Endodermal cell (in vitro differentiated cells): ENCODE measurements around the gene PSMG4. TPM values are rescaled to one million over a fixed set of nuclear protein-coding genes. Genes with fewer than 3 reads are reported as not detected.
A peak's percentile ranks its signal among the peaks of the same experiment; 100 is the strongest.

Source experiments
- DNase-seq: peaks from one replicate; pipeline ENCODE4 v3.0.0-alpha.2; 2017
- H3K27ac ChIP-seq: 2 replicates; pipeline ENCODE4 v1.5.1; 2013; ENCODE audit warnings: mild to moderate bottlenecking, low read depth, low read length, moderate library complexity
- H3K27me3 ChIP-seq: 2 replicates; pipeline ENCODE4 v1.6.1; 2013; ENCODE audit warnings: mild to moderate bottlenecking, low read length, moderate library complexity; ENCODE audit not compliant: insufficient read depth, control insufficient read depth, poor library complexity, severe bottlenecking
- H3K36me3 ChIP-seq: 2 replicates; pipeline ENCODE4 v1.7.0; 2013; ENCODE audit warnings: mild to moderate bottlenecking, low read length, moderate library complexity; ENCODE audit not compliant: control insufficient read depth, insufficient read depth
- H3K4me1 ChIP-seq: one replicate; pipeline ENCODE4 v1.7.0; 2013; ENCODE audit warnings: low read length; ENCODE audit not compliant: control insufficient read depth, insufficient read depth
- H3K4me3 ChIP-seq: 2 replicates; pipeline ENCODE4 v1.5.1; 2013; ENCODE audit warnings: mild to moderate bottlenecking, low read length, moderate library complexity
- H3K9ac ChIP-seq: 2 replicates; pipeline ENCODE4 v1.6.1; 2013; ENCODE audit warnings: mild to moderate bottlenecking, low read length, moderate library complexity; ENCODE audit not compliant: poor library complexity, severe bottlenecking; ENCODE audit errors: extremely low read depth
- H3K9me3 ChIP-seq: 2 replicates; pipeline ENCODE4 v1.6.1; 2013; ENCODE audit warnings: mild to moderate bottlenecking, low read length, moderate library complexity; ENCODE audit not compliant: control insufficient read depth
- H3K27ac Mint-ChIP-seq: 2 replicates; pipeline ENCODE4 v1.8.0; 2020; ENCODE audit warnings: mixed read lengths
- H3K27me3 Mint-ChIP-seq: 2 replicates; pipeline ENCODE4 v1.8.0; 2021; ENCODE audit warnings: mild to moderate bottlenecking, mixed read lengths; ENCODE audit not compliant: insufficient read depth
- H3K36me3 Mint-ChIP-seq: 2 replicates; pipeline ENCODE4 v1.8.0; 2020; ENCODE audit warnings: low read depth, mixed read lengths
- H3K4me1 Mint-ChIP-seq: 2 replicates; pipeline ENCODE4 v1.8.0; 2020; ENCODE audit warnings: mixed read lengths
- H3K4me3 Mint-ChIP-seq: 2 replicates; pipeline ENCODE4 v1.8.0; 2020; ENCODE audit warnings: mild to moderate bottlenecking, moderate library complexity, mixed read lengths
- H3K9me3 Mint-ChIP-seq: 2 replicates; pipeline ENCODE4 v1.8.0; 2020; ENCODE audit warnings: mild to moderate bottlenecking, mixed read lengths
- CTCF ChIP-seq: fragments of 200-600 bp; sonication (generic); conservative IDR thresholded peaks from 2 replicates; pipeline ENCODE4 v1.5.0; 2021; ENCODE audit warnings: antibody characterized with exemption, mild to moderate bottlenecking
- whole genome bisulfite sequencing, 2 experiments: methylation state at CpG; one replicate each; pipeline versions ENCODE4 v1.1.5 to v1.1.7; 2013; ENCODE audit warnings: missing lambda C conversion rate in 2 of 2, mixed read lengths in 1 of 2; ENCODE audit not compliant: insufficient coverage in 1 of 2, insufficient read length in 1 of 2; 5-methylcytosine and 5-hydroxymethylcytosine counted together
- total RNA-seq, 2 donors: library from RNA; stranded (reverse); fragmentation: NEBNext Ultra II Directional in 1 of 2; extraction: Animal tissue kit (Norgen Biotek cat#: 25700) in 1 of 2; gene quantifications; 2 replicates in 1 of 2; 3 replicates in 1 of 2; pipeline ENCODE4 v1.2.1, GENCODE V29; 2021

Gene PSMG4
- total RNA-seq, 2 donors from 2014 or later = 16.0 to 21.5 TPM

DNA sequence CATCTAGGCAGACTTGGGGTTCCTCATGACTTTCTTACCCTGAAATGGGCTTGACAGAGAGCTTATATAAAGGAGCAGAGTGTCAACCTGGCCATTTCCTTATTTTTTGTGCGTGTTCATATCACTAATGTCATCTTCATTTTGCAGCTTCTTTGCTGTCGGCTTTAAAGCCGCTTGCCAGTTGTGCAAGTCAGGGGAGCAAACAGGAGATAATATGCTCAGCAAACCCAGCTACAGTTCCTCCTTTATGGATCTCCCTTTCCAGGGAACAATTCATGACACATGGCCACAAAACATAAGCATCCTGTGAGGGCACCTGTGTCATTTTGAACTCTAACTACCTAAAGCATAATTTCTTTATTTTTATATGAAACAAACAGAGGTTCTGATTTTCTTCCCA is 24.8 kb upstream of the PSMG4 start:
- no peak overlapping the region for H3K4me3 ChIP-seq
- Mint-ChIP-seq H3K36me3 (no peaks in the 10 kb centered on the region), H3K4me3 (no peak overlapping the region), H3K27me3 (peaks cover 74% of the 10 kb centered on the region), H3K27ac (no peak overlapping the region), H3K4me1 (peaks cover 11% of the 10 kb centered on the region), H3K9me3 (no peaks in the 10 kb centered on the region)
- 93 to 96% methylated on average over 3 of the region's 3 CpGs for WGBS, 2 experiments
- no peaks in the 10 kb centered on the region for H3K9me3 ChIP-seq
- H3K36me3 ChIP-seq = no peaks in the 10 kb centered on the region
- DNase-seq = peak; percentile 10
- H3K27ac ChIP-seq = no peak overlapping the region
- no peak overlapping the region for H3K9ac ChIP-seq
- peaks cover 47% of the 10 kb centered on the region for H3K27me3 ChIP-seq
- H3K4me1 ChIP-seq = peaks cover 3% of the 10 kb centered on the region
- no peak for TF ChIP-seq CTCF

GRCh38 chr6:3235486-3235885 is 23.3 kb upstream of the PSMG4 start:
- Mint-ChIP-seq H3K27ac (no peak overlapping the region), H3K27me3 (peaks cover 64% of the 10 kb centered on the region), H3K4me1 (peaks cover 2% of the 10 kb centered on the region), H3K4me3 (no peak overlapping the region), H3K36me3 (no peaks in the 10 kb centered on the region), H3K9me3 (no peaks in the 10 kb centered on the region)
- Histone ChIP-seq H3K4me3 (no peak overlapping the region), H3K9ac (no peak overlapping the region), H3K27ac (no peak overlapping the region), H3K4me1 (peaks cover 3% of the 10 kb centered on the region), H3K9me3 (no peaks in the 10 kb centered on the region), H3K36me3 (no peaks in the 10 kb centered on the region), H3K27me3 (peaks cover 31% of the 10 kb centered on the region)
- no peak for TF ChIP-seq CTCF
- 94 to 100% methylated on average over 2 of the region's 2 CpGs for WGBS, 2 experiments
- peak; percentile 35 for DNase-seq

- Histone ChIP-seq H3K4me1 (peaks cover 3% of the 10 kb centered on the region), H3K27ac (no peak overlapping the region), H3K27me3 (peaks cover 26% of the 10 kb centered on the region), H3K9me3 (no peaks in the 10 kb centered on the region), H3K36me3 (no peaks in the 10 kb centered on the region), H3K4me3 (no peak overlapping the region), H3K9ac (no peak overlapping the region)
- H3K27me3 Mint-ChIP-seq = peaks cover 62% of the 10 kb centered on the region
- H3K36me3 Mint-ChIP-seq = no peaks in the 10 kb centered on the region
- DNase-seq = peak; percentile 39
- H3K4me1 Mint-ChIP-seq = peaks cover 2% of the 10 kb centered on the region
- no peak for TF ChIP-seq CTCF
- H3K9me3 Mint-ChIP-seq = no peaks in the 10 kb centered on the region
- no peak overlapping the region for H3K27ac Mint-ChIP-seq
- WGBS, 2 experiments = 88 to 96% methylated on average over 3 of the region's 3 CpGs
- H3K4me3 Mint-ChIP-seq = no peak overlapping the region
Measured at GRCh38 chr6:3236005-3236404, 22.7 kb upstream of the PSMG4 start.
